Hepatocyte (in vitro differentiated cells): ENCODE measurements around the gene SLC34A2.

ENCODE experiments used
- CTCF ChIP-seq: fragments of 200-600 bp; sonication (generic); IDR thresholded peaks from 2 replicates; pipeline ENCODE4 v1.5.1; 2016; ENCODE audit warnings: antibody characterized with exemption, mild to moderate bottlenecking; ENCODE audit not compliant: poor library complexity
- EZH2 ChIP-seq: fragments of 200-600 bp; sonication (generic); IDR thresholded peaks from 2 replicates; pipeline ENCODE4 v1.6.1; 2016; ENCODE audit warnings: antibody characterized with exemption, mild to moderate bottlenecking, borderline replicate concordance
- EZH2phosphoT487 ChIP-seq: fragments of 200-600 bp; sonication (generic); IDR thresholded peaks from one replicate; pipeline ENCODE4 v1.6.1; 2018; ENCODE audit warnings: antibody characterized with exemption, mild to moderate bottlenecking, low read depth, moderate library complexity; ENCODE audit not compliant: unreplicated experiment, severe bottlenecking

GRCh38 chr4:25650311-25650710, 5.3 kb upstream of the SLC34A2 start:
- no peak for TF ChIP-seq CTCF
- TF ChIP-seq EZH2: no peak
- TF ChIP-seq EZH2phosphoT487: no peak
